Activated CD4-positive, CD25-positive, alpha-beta regulatory T cell (primary cell): ENCODE measurements around the gene MCRIP1.

Source experiments
- DNase-seq, 4 experiments: peaks; one replicate each; lab custom pipeline; 2025; lab: John Stamatoyannopoulos, UW

The MCRIP1 gene

GRCh38 chr17:81803728-81804558 lies 29.1 kb downstream of the MCRIP1 start, which contains the start of gene GCGR:
TSS of gene GCGR (plus strand) at chr17:81804150. CDS start at chr17:81809019, 4,869 bp downstream.
- no peak for DNase-seq

- no peak for DNase-seq
Observed at GRCh38 chr17:81802856-81803643, 30.0 kb downstream of the MCRIP1 start.

GRCh38 chr17:81802048-81802758 lies 30.9 kb downstream of the MCRIP1 start:
- DNase-seq = no peak

DNA sequence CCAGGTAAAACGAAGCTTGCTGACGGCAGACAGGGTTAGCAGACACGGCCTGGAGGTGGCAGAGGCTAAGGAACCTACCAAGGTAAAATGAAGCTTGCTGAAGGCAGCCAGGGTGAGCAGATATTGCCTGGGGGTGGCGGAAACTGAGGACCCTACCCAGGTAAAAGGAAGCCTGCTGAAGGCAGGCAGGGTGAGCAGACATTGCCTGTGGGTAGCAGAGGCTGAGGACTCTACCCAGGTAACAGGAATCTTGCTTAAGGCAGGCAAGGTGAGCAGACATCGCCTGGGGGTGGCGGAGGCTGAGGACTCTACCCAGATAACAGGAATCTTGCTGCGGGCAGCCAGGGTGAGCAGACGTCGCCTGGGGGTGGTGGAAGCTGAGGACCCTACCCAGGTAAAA lies 31.8 kb downstream of the MCRIP1 start:
- no peak for DNase-seq

GRCh38 chr17:81794509-81794908 lies 38.6 kb downstream of the MCRIP1 start:
- DNase-seq = no peak

DNA sequence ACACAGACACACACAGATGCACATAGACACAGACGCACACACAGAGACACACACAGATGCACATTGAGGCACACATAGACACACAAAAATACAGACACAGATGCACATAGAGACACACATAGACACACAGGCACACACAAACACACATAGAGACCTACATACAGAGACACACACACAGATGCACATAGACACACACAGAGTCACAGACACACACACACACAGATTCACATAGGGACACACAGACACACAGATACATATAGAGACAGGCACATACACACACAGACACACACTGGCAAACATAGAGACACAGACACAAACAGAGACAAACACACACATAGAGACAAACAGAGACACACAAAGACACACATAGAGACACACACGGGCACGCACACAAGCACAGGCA lies 39.0 kb downstream of the MCRIP1 start:
- no peak for DNase-seq

GRCh38 chr17:81792675-81793615 lies 40.1 kb downstream of the MCRIP1 start:
- DNase-seq = no peak
